Activated naive CD4-positive, alpha-beta T cell treated with anti-CD3 and anti-CD28 coated beads, Interleukin-2, amount 50 U/mL, for 72 hours (primary cell): ENCODE results near the gene PRRT1. TPM values are rescaled to one million over a fixed set of nuclear protein-coding genes. Genes with fewer than 3 reads are reported as not detected.
A peak's percentile ranks its signal among the peaks of the same experiment; 100 is the strongest.
"Not testable (repeated sequence)": the region's sequence is repeated elsewhere in the genome, so short reads cannot be mapped to it uniquely, and the experiment has no call there.

Experiments
- ATAC-seq, 2 donors: fragments of 150-1000 bp; cut with Tn5 transposase; 2 replicates each; pipeline ENCODE4 v1.10.0; 2021; ENCODE audit warnings: mild to moderate bottlenecking in 2 of 2, moderate library complexity in 2 of 2
- DNase-seq, 2 donors: peaks; one replicate each; pipeline ENCODE4 v3.0.0; 2021 to 2022; ENCODE audit warnings: low spot score in 2 of 2
- H3K27ac Mint-ChIP-seq, 2 donors: one replicate each; pipeline ENCODE4 v1.8.0; 2022; ENCODE audit warnings: mild to moderate bottlenecking in 2 of 2, mixed read lengths in 2 of 2
- H3K36me3 Mint-ChIP-seq, 2 donors: one replicate each; pipeline ENCODE4 v1.8.0; 2022; ENCODE audit warnings: mixed read lengths in 2 of 2
- H3K9me3 Mint-ChIP-seq, 2 donors: one replicate each; pipeline ENCODE4 v1.8.0; 2022; ENCODE audit warnings: mixed read lengths in 2 of 2
- total RNA-seq, 2 donors: library from RNA; stranded (reverse); gene quantifications; one replicate each; pipeline ENCODE4 v1.2.3, GENCODE V29; 2022

PRRT1 gene
- total RNA-seq, result under 1 TPM; 0.77 to 0.84 TPM

DNA sequence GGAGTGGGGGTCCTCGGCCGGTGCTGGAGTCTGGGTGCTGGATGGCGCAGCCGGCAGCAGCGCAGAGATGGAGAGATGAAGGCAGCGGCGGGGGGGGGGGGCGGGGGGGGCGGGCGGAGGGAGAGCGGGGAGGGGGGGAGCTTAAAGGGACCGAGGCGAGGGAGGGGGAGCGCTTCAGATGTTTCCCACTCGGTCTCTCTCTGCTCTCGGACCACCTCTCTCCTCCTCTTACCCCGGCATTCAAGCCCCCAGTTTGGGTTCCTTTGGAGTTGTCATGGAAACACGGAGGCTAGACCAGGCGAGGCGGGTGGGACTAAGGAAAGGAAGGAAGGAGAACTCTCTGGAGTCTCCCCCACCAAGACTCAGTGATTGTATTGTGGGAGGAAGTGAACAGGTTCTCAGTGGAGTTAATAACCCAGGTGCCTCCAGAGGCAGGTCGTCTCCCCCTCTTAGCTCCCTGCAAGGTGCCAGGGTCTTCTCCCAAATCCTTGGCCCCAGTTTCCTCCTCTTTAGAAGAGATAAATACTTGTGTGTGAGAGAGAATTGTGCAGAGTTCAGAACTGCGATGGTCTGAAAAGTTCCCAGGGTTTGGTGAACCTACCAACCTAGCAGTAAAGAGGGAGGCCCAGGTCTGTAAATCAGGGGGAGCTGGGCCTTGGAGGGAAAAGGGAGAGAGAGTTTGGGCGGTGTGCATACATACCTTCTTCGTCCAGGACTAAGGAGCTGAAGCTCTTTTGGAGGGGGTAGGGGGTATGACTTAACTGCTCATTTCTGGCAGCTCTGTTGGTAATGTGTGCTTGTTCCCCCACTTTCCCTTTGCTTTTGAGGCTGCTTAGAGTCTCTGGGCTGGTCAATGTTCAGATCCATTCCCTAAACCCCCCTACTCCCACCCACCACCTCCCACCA lies at the start of gene PRRT1:
PRRT1 (minus strand) TSS at position 77 of the 906 bp plus-strand sequence. CDS start 112 bp downstream, outside the sequence.
- Mint-ChIP-seq H3K36me3 (peaks cover 7 to 18% of the 10 kb centered on the region in 2 donors), H3K9me3 (peaks cover 0 to 4% of the 10 kb centered on the region in 2 donors), H3K27ac (peak within 1 kb of the TSS in 1 of 2 donors; percentile 14)
- no peak for DNase-seq
- no peak for ATAC-seq

DNA sequence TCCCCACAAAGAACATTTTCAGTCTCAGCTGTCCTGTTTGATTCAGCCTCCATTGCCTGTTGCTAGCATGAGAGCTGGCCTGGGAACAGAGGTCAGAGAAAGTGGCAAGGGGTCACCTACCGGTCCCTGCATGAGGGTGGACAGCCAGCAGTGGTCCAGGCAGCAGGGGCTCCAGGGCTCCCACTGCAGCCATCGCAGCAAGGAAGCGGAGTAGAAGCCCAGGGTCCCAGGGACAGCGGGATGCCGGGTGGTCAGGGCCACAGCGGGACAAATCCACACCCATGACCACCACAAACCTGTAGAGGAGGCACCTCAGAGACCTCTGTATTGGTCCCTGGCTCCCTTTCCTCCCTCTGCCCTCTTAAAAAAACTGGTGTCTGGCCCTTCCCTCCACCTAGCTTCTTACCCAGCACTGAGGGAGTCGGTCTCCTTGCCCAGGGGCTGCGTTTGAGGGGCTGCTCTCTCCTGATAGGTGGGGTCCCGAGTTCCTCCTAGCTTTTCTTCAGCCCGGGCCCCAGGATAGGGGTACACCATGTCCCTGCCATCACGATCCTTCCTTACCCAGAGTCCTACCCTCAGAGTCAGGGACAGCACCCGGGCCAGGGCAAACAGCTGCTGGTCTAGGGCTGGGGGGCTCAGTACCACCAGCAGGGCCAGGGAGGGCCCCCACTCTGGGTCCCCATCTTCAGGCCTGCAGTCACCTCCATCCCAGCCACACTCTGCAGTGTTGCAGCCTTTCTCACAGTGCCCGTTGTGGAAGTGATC lies 49.2 kb upstream of the PRRT1 start:
- DNase-seq, result no peak
- H3K36me3 Mint-ChIP-seq, result no peaks in the 10 kb centered on the region
- H3K9me3 Mint-ChIP-seq, result no peaks in the 10 kb centered on the region
- H3K27ac Mint-ChIP-seq, result peak overlapping the region in 1 of 2 donors; percentile 29
- no peak for ATAC-seq

DNA sequence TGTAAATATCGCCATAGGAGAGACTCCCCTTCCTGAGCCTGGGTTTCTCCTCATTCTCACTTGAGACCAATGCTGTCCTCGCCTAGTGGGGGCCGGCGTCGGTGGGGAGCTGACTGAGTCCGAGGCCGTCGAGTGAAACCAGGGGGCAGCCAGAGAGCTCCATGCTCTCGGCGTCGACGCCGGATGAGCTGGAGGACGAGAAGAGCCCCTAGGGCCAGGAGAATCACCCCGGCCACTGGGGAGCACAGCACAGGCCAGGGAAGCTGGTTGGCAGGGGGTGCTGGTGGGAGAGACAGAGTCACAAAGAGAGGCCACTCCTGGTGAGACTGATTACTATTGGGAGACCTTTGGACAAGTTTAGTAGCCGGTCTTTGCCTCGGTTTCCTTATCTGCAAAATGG lies 47.1 kb upstream of the PRRT1 start:
- no peaks in the 10 kb centered on the region for H3K9me3 Mint-ChIP-seq
- no peak overlapping the region for H3K27ac Mint-ChIP-seq

DNA sequence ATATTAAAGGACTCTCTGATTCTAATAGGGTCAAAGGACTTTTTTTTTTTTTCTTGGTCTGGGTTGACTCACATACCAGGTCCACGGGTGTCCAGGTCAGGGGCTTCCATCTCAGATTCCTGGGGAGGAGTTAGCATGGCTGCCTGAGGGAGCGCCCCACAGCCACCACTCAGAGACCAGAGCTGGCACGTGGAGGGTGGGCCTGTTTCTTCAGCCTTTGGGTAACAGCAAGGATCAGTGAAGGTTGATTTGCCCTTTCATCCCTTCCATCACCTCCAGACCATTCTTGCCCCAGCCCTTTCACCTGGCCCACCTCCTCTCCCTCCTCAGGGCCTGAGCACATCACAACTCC lies 46.6 kb upstream of the PRRT1 start:
- Mint-ChIP-seq H3K36me3 (no peaks in the 10 kb centered on the region), H3K9me3 (no peaks in the 10 kb centered on the region), H3K27ac (no peak overlapping the region)
- ATAC-seq (no peak), DNase-seq (no peak)

More for the DNA sequence above, 47.1 kb upstream of the PRRT1 start:
- DNase-seq (no peak), ATAC-seq (no peak)
- H3K36me3 Mint-ChIP-seq, result no peaks in the 10 kb centered on the region

DNA sequence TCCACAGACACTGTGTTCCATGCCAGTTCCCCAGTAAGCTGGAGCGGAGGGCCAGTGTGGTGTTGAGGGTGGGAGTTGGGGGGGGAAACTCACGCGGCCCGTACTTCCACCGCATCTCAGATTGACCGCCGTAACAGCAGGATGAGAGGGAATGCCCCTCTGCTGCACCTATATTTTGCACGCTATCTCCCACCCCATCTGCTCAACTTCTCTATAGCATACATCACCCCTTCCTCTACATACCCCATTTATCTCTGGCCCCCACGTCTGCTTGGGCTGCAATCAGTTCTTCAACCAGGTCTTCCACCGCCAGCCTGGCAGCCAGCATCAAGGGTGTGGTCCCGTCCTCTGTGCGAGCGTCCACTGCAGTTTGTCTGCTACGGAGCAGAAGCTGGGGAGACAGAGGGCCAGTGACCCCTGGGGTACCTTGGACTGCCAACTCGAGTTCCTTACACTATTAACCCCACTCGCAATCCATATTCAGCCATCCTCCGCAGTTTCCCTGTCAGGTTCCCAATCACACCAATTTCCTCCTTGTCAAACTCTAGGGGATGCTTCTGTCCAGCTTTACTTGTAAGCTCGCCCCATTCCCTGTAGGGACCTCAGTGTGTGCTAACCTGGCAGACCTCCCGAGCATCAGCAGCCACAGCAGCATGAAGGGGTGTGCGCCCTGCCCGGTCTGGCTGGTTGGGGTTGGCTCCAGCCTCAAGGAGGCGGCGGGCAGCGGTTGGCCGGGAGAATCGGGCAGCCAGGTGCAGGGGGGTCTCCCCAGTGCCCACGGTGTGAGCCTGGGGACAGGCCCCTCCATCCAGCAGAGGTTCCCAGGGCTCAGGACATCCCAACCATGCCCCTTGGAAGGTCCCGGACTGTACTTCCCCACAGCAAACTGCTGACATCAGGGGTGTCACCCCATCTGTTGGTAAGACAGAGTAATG lies 45.2 kb upstream of the PRRT1 start:
- no peak for ATAC-seq
- DNase-seq, result no peak
- Mint-ChIP-seq H3K27ac (peak overlapping the region; percentile 99 to 100), H3K9me3 (no peaks in the 10 kb centered on the region), H3K36me3 (peaks cover under 1 to 8% of the 10 kb centered on the region in 2 donors)

DNA sequence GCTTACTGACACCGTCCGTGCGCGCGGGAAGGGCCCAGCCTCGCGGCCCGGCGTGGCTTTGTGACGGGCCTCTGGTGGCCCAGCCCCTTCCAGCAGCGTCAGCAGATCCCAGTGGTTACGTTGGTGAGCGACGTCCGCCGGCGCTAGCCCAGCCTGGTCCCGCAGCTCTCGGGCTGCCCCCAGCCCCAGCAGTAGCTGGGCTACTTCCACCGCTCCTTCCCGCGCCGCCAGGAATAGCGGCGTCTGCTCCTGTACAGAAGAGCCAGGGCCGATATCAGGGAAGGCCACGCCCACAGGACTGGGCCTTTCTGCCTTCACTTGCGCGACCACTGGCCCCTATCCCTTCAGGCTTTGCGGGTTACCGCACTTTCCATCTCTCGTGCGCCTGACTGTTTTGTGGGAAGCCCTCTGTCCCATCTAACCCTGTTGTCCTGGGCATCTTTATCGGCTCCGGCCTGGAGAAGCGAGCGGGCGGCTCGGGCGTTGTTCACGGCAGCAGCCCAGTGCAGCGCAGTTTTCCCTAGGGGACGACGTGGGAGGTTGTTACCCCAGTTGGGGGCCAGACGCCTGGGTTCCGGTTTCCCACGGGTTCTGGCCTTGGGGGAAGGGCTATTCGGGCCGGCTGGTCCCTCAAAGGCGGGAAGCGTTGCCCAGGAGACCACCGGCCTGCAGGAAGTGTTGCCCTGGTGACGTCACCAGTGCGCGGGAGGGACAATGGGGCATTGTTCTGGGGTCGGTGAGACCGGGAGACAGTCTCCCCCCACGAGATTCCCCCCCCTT lies 44.4 kb upstream of the PRRT1 start:
- Mint-ChIP-seq H3K9me3 (no peaks in the 10 kb centered on the region), H3K36me3 (peaks cover 9 to 16% of the 10 kb centered on the region in 2 donors)
- peak; percentile 85 to 89 for ATAC-seq

DNA sequence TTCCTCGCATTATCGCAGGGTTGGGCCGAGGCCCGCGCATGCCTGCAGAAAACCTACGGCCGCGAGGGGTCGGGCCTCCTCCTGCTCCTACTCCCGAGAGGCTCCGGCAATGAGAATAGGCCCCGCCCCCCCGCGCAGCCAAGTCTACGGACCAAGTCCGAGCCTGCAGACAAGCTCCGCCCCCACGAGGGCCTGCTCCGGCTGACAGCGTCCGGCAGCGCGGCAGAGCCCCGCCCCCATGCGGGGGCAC lies 43.8 kb upstream of the PRRT1 start:
- H3K9me3 Mint-ChIP-seq, result no peaks in the 10 kb centered on the region
- peak overlapping the region; percentile 95 to 99 for H3K27ac Mint-ChIP-seq
- ATAC-seq, result peak; percentile 85 to 90
- DNase-seq, result peak; percentile 100
- peaks cover 12 to 19% of the 10 kb centered on the region in 2 donors for H3K36me3 Mint-ChIP-seq

More for the DNA sequence above, 44.4 kb upstream of the PRRT1 start:
- DNase-seq, result peak in 1 of 2 donors; percentile 54
- H3K27ac Mint-ChIP-seq, result peak overlapping the region; percentile 99 to 100

DNA sequence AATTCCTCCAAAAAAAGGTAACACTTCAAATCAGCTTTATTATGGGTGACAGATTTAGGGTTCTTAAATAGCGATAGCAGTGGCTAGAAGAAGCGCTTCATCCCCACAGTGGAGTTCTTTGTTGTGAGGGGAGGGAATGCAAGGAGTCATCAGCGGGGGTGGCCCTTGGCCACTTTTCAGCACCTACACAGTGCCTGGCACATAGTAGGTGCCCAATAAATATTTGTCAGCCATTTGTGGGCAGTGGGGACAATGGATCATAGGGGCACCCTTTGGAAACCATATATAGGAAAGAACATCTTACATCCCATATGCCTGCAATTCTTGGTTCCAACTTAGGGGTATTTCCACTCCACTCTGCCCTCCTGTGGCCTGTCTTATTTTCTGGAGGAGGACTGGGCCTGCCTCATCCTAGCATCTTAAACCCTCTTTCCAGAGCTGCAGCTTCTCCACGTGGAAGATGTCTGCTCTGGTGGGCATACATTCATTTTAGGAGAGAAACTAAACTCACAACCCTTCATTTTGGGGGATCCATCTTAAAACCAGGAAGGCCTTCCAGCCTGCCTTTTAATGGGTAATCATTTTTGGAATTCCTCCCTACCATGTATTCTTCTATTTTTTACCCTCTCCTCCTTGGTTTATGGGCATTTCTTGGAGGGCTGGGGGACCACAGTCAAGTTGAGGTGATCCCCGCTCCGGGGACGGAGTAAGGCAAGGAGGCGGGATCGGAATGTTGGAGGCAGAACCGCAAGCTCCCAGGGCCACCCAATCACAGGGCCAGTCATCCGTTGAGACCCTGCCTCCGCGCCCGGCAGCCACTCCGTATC lies 43.3 kb upstream of the PRRT1 start:
- Mint-ChIP-seq H3K27ac (peak overlapping the region; percentile 95 to 99), H3K9me3 (no peaks in the 10 kb centered on the region), H3K36me3 (peaks cover 12 to 19% of the 10 kb centered on the region in 2 donors)
- DNase-seq (no peak), ATAC-seq (no peak)

DNA sequence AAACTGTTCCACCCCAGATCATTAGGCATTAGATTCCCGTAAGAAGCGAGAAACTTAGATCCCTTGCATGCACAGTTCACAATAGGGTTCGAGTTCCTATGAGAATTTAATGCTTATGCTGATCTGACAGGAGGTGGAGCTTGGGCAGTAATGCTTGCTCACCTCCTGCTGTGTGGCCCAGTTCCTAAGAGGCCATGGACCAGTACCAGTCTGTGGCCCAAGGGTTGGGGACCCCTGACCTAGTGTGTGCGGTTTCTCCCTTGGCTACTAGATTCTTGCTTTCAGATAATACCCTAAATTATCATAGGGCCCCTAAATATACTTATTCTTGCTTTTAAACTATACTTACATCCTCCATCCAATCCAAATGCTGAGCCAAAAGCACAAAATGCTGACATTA lies 42.6 kb upstream of the PRRT1 start:
- H3K27ac Mint-ChIP-seq, result peak overlapping the region; percentile 33 to 99
- ATAC-seq (no peak), DNase-seq (no peak)
- no peaks in the 10 kb centered on the region for H3K9me3 Mint-ChIP-seq
- H3K36me3 Mint-ChIP-seq, result peaks cover 12 to 20% of the 10 kb centered on the region in 2 donors

DNA sequence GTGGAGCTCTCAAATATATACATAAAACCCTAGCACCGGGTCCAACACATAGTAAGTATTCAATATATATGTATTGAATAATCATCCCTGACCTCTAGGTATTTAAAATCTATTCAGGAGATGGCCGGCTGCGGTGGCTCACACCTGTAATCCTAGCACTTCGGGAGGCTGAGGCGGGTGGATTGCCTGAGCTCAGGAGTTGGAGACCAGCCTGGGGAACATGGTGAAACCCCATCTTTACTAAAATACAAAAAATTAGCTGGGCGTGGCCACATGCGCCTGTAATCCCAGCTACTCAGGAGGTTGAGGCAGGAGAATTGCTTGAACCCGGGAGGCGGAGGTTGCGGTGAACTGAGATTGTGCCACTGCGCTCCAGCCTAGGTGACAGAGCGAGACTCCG lies 41.4 kb upstream of the PRRT1 start:
- DNase-seq, ATAC-seq, H3K9me3 Mint-ChIP-seq: not testable (repeated sequence)
- peaks cover 25 to 32% of the 10 kb centered on the region in 2 donors for H3K36me3 Mint-ChIP-seq
- peak overlapping the region; percentile 92 to 94 for H3K27ac Mint-ChIP-seq

DNA sequence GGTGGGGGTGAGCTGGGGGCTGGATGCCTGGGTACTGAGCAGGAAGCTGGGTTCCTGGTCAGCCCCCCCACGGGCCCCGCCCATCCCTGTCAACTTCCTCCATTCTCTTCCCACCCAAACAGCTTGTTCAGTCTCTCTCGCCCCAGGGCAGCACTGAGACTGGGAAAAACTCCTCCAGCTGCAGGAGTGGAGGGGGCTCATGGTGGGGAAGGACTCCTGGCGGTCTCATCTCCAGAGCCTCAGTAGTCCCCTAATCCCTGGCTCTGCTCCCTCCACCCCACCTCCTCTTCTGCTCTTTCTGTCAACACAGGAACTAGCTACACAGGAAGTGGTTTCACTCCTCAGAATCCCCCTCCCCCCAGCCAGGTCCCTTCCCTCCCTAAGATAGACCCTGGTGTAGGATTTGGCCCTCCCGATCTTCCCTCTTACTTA lies 40.9 kb upstream of the PRRT1 start, which contains the start of gene GPSM3:
GPSM3 (minus strand) TSS at position 36 of the 432 bp plus-strand sequence. CDS start 130 bp downstream, outside the sequence.
- ATAC-seq (no peak), DNase-seq (no peak)
- H3K36me3 Mint-ChIP-seq, result peaks cover 30 to 35% of the 10 kb centered on the region in 2 donors
- no peaks in the 10 kb centered on the region for H3K9me3 Mint-ChIP-seq
- peak within 1 kb of the TSS; percentile 94 to 97 for H3K27ac Mint-ChIP-seq

DNA sequence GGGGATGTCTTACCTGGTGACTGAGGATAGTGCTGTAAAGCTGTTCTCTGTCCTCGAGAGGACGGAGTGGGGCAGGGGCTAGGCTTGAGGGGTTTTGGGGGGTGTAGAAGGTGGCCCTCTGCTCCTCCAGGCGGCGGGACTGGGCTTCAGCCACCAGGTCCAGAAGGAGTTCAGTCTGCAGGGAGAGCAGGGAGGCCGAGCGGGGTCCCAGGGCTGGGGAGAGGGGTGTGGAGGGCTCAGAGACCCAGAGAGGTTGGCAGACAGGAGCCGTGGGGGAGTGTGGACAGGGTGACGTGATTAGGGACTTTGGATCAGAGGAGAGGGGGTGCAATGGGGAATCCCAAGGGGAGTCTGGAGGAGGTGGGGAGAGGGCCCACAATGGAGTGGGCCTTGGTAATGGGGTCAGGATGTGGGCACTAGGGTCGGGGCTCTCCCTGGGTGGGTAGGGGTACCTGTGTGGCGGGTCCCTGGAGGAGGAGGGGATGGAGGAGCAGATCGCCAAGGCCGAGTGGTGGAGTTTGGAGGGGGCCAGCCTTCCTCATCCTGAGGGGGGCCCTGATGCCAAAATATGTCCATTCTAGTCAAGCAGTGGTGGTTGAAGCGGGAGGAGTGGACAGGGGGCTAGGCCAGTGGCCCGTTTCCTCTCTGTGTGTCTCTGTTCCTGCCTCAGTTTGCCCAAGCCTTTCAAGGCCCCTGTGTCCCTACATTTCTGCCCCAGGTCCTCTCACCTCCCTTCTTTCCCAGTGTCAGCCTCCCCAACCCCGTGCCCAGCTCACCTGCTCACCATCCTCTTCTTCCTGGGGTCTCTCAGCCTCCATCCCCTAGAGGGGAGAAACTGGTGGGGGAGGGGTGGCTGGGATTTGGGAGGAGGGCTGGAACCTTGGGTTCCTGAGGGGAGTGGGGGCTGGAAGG lies 40.2 kb upstream of the PRRT1 start:
- Mint-ChIP-seq H3K9me3 (no peaks in the 10 kb centered on the region), H3K36me3 (peaks cover 37 to 41% of the 10 kb centered on the region in 2 donors), H3K27ac (peak overlapping the region; percentile 94 to 97)
- no peak for ATAC-seq
- DNase-seq, result peak in 1 of 2 donors; percentile 69

DNA sequence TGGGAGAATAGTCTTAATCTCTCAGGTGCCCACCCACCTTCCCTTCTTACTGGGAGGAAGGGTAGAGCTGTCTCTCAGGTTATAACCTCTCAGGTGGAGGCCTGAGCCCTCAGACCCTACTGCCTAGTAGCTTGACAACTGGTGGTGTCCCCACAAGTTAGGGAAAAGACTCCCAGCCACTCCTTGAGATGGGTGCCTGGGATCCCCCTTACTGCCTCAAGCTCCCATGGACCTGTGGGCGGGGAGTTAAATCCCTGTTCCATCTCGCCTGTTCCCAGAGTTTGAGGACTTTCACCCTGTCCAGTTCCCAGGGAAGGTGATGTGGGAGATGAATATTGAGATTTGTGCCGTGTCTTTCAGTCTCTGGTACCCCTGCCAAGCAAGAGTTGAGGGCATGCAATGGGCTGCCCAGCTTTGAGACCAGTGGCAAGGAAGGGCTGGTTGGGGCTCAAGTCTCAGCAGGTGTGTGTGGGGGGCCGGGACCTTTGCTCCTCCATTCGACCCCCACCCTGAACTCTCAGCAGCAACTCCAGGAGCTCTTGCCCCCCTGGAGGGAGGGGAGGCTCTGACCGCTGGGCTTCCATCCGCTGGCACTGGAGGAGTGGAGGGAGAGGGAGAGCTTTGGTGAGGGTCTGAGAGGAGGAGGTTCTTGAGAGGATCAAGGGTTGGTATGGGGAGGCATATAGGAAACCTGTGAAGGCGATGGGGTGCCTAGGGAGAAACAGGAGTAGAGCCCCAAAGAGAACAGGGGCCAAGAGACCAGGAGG lies 39.4 kb upstream of the PRRT1 start:
- peak overlapping the region; percentile 94 to 97 for H3K27ac Mint-ChIP-seq
- H3K36me3 Mint-ChIP-seq, result peaks cover 45 to 50% of the 10 kb centered on the region in 2 donors
- DNase-seq (no peak), ATAC-seq (no peak)
- H3K9me3 Mint-ChIP-seq, result no peaks in the 10 kb centered on the region
